Coronary artery (tissue), 2 donors: ENCODE measurements around the gene RCC1.

Experiments
- DNase-seq: peaks from one replicate; pipeline ENCODE4 v3.0.0-alpha.2; 2017; ENCODE audit warnings: low spot score
- H3K27ac ChIP-seq, 2 donors: fragments of 200-600 bp; sonication (generic); one replicate each; pipeline ENCODE4 v1.5.1; 2016 to 2019
- H3K4me3 ChIP-seq: fragments of 200-600 bp; sonication (generic); 2 replicates; pipeline ENCODE4 v1.5.1; 2016; ENCODE audit warnings: mild to moderate bottlenecking, moderate library complexity
- TF ChIP-seq, protein P1 (sequence below): fragments of 200-600 bp; sonication (generic); IDR thresholded peaks from one replicate; pipeline ENCODE4 v1.5.1; 2019; ENCODE audit warnings: antibody characterized with exemption

RCC1 gene

DNA sequence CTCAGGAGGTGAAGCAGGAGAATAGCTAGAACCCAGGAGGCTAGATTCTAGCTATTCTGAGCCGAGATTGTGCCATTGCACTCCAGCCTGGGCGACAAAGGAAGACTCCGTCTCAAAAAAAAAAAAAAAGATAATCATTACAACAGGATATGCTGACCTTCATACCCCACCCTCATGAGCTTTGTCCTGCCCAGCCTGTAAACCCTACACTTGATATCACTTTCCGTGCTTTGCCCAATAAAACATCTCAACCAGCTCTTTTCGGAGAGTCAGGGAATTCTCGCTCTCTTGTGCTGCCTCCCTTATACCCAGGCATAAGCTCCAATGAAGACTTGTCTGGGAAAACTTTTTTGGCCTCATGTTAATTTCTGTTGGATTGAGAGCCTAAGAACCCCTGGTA lies 45.5 kb downstream of the RCC1 start:
- TF ChIP-seq, protein P1, sequence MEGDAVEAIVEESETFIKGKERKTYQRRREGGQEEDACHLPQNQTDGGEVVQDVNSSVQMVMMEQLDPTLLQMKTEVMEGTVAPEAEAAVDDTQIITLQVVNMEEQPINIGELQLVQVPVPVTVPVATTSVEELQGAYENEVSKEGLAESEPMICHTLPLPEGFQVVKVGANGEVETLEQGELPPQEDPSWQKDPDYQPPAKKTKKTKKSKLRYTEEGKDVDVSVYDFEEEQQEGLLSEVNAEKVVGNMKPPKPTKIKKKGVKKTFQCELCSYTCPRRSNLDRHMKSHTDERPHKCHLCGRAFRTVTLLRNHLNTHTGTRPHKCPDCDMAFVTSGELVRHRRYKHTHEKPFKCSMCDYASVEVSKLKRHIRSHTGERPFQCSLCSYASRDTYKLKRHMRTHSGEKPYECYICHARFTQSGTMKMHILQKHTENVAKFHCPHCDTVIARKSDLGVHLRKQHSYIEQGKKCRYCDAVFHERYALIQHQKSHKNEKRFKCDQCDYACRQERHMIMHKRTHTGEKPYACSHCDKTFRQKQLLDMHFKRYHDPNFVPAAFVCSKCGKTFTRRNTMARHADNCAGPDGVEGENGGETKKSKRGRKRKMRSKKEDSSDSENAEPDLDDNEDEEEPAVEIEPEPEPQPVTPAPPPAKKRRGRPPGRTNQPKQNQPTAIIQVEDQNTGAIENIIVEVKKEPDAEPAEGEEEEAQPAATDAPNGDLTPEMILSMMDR = no peak

DNA sequence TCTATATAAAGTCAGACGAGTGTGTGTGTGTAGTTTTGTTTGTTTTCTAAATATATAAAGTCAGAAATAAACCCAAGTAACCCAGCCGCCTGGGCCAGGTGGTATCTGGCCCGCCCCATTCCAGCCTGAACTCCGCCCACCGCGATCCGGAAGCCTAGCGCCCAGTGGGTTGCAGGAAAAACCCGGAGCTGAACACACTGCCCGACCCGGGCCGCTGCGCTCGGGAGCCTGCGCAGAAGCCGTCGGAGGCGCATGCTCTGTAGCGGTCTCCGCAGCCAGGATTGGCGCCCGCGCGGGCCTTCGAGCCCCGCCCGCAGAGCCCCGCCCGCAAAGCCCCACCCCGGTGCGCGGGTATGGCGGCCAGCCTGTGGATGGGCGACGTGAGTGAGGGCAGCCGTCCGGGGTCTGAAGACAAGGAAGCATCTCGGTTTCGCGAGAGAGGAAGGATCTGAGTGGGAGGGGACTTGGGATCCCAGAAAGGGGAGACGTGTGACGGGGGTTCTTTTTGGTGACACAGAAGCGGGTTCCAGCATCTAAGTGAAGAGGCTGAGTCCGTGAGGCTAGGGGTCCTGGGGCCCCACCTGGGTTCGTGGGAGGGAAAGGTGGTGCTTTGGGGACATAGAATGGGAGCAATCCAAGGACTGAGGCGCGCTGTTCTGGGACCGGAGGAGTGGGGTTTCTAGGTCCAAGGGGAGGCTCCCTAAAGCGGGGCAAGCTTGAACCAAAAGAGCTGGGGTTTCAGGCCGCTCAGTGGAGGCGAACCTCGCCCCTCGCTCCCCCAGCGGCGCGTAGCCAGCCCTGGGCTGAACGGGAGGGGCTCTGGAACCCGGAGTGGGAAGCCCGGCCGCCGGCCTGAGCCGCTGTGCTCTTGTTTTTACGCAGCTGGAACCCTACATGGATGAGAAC lies 47.2 kb downstream of the RCC1 start, which contains the start of gene TRNAU1AP:
Gene TRNAU1AP, plus strand, starts transcription at position 328 of the 906 bp plus-strand sequence. Its CDS starts 26 bp downstream, at position 354.
- TF ChIP-seq, protein P1 = no peak
- DNase-seq = peak; percentile 97

More for the DNA sequence above, 45.5 kb downstream of the RCC1 start:
- no peak overlapping the region for H3K4me3 ChIP-seq
- no peak for DNase-seq
- H3K27ac ChIP-seq = no peak overlapping the region

DNA sequence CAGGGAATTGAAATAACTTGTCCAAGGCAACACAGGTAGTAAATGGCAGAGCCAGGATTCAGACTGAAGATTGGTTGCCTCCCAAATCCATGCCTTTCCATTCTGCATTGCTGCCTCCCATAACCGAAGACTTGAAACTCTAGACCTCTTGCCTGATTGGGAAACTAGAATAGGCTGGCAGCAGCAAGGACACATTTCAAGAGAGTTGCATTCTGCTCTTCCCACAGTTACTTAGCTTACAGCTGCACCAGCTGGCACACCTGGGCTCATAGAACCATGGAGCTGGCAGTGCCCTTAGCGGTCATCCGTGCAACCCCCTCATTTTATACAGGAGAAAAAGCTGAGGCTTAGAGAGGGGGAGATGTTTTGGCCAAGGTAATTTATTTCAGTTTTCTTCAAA lies 55.0 kb downstream of the RCC1 start:
- no peak overlapping the region for H3K27ac ChIP-seq
- DNase-seq = no peak
- TF ChIP-seq, protein P1 = no peak
- H3K4me3 ChIP-seq = no peak overlapping the region

More for the DNA sequence above, 47.2 kb downstream of the RCC1 start, which contains the start of gene TRNAU1AP:
- Histone ChIP-seq H3K27ac (peak within 1 kb of the TSS; percentile 85), H3K4me3 (peak within 1 kb of the TSS; percentile 76)

DNA sequence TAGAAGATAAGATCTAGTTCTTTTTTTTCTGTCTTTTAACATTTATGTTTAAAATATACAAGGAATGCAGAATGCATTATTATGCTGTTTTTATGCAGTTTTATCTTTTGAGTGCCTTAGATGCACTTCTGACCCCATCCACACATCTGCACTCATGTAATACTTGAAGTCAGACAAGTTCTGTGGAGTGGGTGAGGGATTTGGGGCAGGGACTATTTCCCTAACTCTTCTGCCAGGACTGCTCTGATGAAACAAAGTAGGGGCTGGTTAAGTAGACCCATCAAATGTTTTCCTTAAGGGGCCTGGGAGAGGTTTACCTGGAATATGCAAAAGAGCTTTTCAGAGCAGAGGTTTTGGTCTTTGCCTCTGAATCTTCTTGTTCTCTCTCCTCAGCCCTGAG lies 58.5 kb downstream of the RCC1 start:
- DNase-seq = no peak
- H3K27ac ChIP-seq = no peak overlapping the region
- TF ChIP-seq, protein P1 = no peak
- H3K4me3 ChIP-seq = no peak overlapping the region

DNA sequence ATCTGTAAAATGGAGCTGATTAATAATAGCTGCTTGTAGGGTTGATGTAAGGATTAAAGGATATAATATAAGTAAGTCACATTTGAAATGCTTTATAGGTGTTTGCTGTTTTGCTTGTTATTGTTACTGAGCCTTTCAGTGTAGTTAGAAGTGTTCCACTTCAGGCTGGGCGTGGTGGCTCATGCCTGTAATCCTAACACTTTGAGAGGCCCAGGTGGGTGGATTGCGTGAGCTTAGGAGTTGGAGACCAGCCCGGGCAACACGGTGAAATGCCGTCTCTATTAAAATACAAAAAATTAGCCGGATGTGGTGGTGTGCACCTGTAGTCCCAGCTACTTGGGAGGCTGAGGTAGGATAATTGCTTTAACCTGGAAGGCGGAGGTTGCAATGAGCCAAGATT lies 59.2 kb downstream of the RCC1 start:
- TF ChIP-seq, protein P1 = no peak
- H3K27ac ChIP-seq = no peak overlapping the region
- no peak overlapping the region for H3K4me3 ChIP-seq
- DNase-seq = no peak

DNA sequence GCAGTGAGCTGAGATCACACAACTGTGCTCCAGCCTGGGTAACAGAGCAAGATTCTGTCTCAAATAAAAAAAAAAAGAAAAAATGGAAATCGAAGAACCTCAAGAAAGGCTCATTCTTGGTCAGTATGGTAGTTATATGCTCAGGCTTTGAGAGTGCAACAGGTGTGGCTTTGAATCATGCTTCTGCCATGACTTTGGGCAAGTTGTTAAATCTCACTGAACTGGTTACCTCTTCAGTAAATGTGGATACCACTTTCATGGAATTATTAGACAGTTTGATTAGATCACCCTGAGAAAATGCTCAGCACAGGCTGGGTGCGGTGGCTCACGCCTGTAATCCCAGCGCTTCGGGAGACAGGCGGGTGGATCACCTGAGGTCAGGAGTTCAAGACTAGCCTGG lies 59.9 kb downstream of the RCC1 start:
- H3K27ac ChIP-seq = no peak overlapping the region
- H3K4me3 ChIP-seq = no peak overlapping the region
- no peak for DNase-seq
- TF ChIP-seq, protein P1 = no peak

DNA sequence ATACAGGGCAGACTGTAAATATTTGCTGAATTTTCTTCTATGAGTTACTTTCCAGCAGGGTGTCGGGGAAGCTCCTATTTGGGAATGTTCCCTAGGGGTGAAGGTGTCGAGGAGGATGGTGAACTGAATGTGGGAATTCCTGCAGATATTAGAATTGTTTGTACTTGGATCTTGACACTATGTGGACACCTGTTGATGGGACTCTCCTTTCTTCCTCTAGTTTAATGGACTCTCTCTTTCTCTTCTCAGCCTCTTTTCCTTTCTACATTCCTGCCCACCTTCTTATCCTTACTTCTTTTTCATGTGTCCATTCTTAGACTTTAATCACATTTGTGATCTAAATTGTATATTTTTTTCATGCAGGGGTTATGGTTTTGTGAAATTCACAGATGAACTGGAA lies 61.1 kb downstream of the RCC1 start:
- Histone ChIP-seq H3K27ac (no peak overlapping the region), H3K4me3 (no peak overlapping the region)
- no peak for DNase-seq
- TF ChIP-seq, protein P1 = no peak
